GM18519 (cell line): ENCODE measurements around the gene SLC35B2.

Experiments
- ATAC-seq: cut with Tn5 transposase; IDR thresholded peaks from one replicate; pipeline ENCODE4 v1.9.1; 2021; ENCODE audit warnings: mild to moderate bottlenecking, moderate library complexity; ENCODE audit not compliant: unreplicated experiment, low FRiP score

The SLC35B2 gene

GRCh38 chr6:44255105-44255808 is 2.1 kb downstream of the SLC35B2 start:
- no peak for ATAC-seq

- ATAC-seq = no peak
Observed at GRCh38 chr6:44254191-44255104, 2.9 kb downstream of the SLC35B2 start.

GRCh38 chr6:44253307-44254101 is 3.8 kb downstream of the SLC35B2 start:
- ATAC-seq = no peak

- ATAC-seq = no peak
Observed at GRCh38 chr6:44251576-44252524, 5.5 kb downstream of the SLC35B2 start.

- ATAC-seq = no peak
Observed at GRCh38 chr6:44250718-44251123, 6.6 kb downstream of the SLC35B2 start.

- ATAC-seq = no peak
Observed at GRCh38 chr6:44250067-44250717, 7.1 kb downstream of the SLC35B2 start.

- ATAC-seq = no peak
Observed at GRCh38 chr6:44249082-44249748, 8.1 kb downstream of the SLC35B2 start.

- no peak for ATAC-seq
Observed at GRCh38 chr6:44248579-44248978, 8.7 kb downstream of the SLC35B2 start.

GRCh38 chr6:44247338-44248302 is 9.7 kb downstream of the SLC35B2 start:
- ATAC-seq = no peak

- peak; percentile 55 for ATAC-seq
Observed at GRCh38 chr6:44246663-44247337, 10.5 kb downstream of the SLC35B2 start, which contains the start of gene HSP90AB1. TSS of gene HSP90AB1 (plus strand) at chr6:44247101. CDS start at chr6:44248630, 1,529 bp downstream.

- peak; percentile 31 for ATAC-seq
Observed at GRCh38 chr6:44245912-44246662, 11.2 kb downstream of the SLC35B2 start.

- ATAC-seq = no peak
Observed at GRCh38 chr6:44245391-44245911, 11.9 kb downstream of the SLC35B2 start.

GRCh38 chr6:44243345-44243744 is 14.0 kb downstream of the SLC35B2 start:
- ATAC-seq = no peak

GRCh38 chr6:44238687-44239350 is 18.5 kb downstream of the SLC35B2 start:
- no peak for ATAC-seq

GRCh38 chr6:44237813-44238433 is 19.4 kb downstream of the SLC35B2 start:
- peak; percentile 66 for ATAC-seq
